GM21786 (cell line): Measurements from ENCODE around the gene CEBPZ.
A peak's percentile ranks its signal among the peaks of the same experiment; 100 is the strongest.
"Not testable (repeated sequence)": the region's sequence is repeated elsewhere in the genome, so short reads cannot be mapped to it uniquely, and the experiment has no call there.

Experiments
- ATAC-seq: cut with Tn5 transposase; IDR thresholded peaks from one replicate; pipeline ENCODE4 v1.9.1; 2021; ENCODE audit not compliant: unreplicated experiment

CEBPZ gene

GRCh38 chr2:37219046-37219445 is 12.3 kb downstream of the CEBPZ start:
- ATAC-seq = no peak

GRCh38 chr2:37215250-37215649 is 16.1 kb downstream of the CEBPZ start:
- ATAC-seq = no peak

- no peak for ATAC-seq
Measured at GRCh38 chr2:37211939-37212338, 19.5 kb downstream of the CEBPZ start.

- no peak for ATAC-seq
Measured at GRCh38 chr2:37211212-37211611, 20.2 kb downstream of the CEBPZ start.

- not testable (repeated sequence) for ATAC-seq
Measured at GRCh38 chr2:37206760-37207159, 24.6 kb downstream of the CEBPZ start.

- ATAC-seq = no peak
Measured at GRCh38 chr2:37205689-37206341, 25.6 kb downstream of the CEBPZ start.

- not testable (repeated sequence) for ATAC-seq
Measured at GRCh38 chr2:37205071-37205661, 26.2 kb downstream of the CEBPZ start.

GRCh38 chr2:37203708-37204107 is 27.7 kb downstream of the CEBPZ start:
- ATAC-seq = no peak

GRCh38 chr2:37201766-37202165 is 29.6 kb downstream of the CEBPZ start:
- no peak for ATAC-seq

- no peak for ATAC-seq
Measured at GRCh38 chr2:37201208-37201607, 30.2 kb downstream of the CEBPZ start.

GRCh38 chr2:37198681-37199065 is 32.7 kb downstream of the CEBPZ start:
- no peak for ATAC-seq

GRCh38 chr2:37196320-37197195 is 34.8 kb downstream of the CEBPZ start, which contains the start of gene CEBPZOS:
Gene CEBPZOS (plus strand): TSS chr2:37196496. CDS start chr2:37199705, 3,209 bp downstream.
- peak; percentile 66 for ATAC-seq

GRCh38 chr2:37195862-37196319 is 35.5 kb downstream of the CEBPZ start:
- ATAC-seq = not testable (repeated sequence)

- no peak for ATAC-seq
Measured at GRCh38 chr2:37192551-37192950, 38.8 kb downstream of the CEBPZ start.

- ATAC-seq = no peak
Measured at GRCh38 chr2:37191747-37192146, 39.6 kb downstream of the CEBPZ start.

- no peak for ATAC-seq
Measured at GRCh38 chr2:37191253-37191652, 40.1 kb downstream of the CEBPZ start.

GRCh38 chr2:37190290-37190689 is 41.1 kb downstream of the CEBPZ start:
- no peak for ATAC-seq

- no peak for ATAC-seq
Measured at GRCh38 chr2:37189452-37190153, 41.8 kb downstream of the CEBPZ start.

- ATAC-seq = no peak
Measured at GRCh38 chr2:37188570-37188969, 42.8 kb downstream of the CEBPZ start, which contains the start of gene SULT6B1. Gene SULT6B1 (minus strand): TSS chr2:37188670. CDS start chr2:37188640, 30 bp downstream.

- ATAC-seq = no peak
Measured at GRCh38 chr2:37181726-37182684, 49.4 kb downstream of the CEBPZ start.
